HG03521 (cell line): ENCODE results near the gene ARHGEF37.

Source experiments
- ATAC-seq: cut with Tn5 transposase; IDR thresholded peaks from one replicate; pipeline ENCODE4 v1.9.1; 2021; ENCODE audit warnings: mild to moderate bottlenecking, moderate library complexity; ENCODE audit not compliant: unreplicated experiment

The ARHGEF37 gene

DNA sequence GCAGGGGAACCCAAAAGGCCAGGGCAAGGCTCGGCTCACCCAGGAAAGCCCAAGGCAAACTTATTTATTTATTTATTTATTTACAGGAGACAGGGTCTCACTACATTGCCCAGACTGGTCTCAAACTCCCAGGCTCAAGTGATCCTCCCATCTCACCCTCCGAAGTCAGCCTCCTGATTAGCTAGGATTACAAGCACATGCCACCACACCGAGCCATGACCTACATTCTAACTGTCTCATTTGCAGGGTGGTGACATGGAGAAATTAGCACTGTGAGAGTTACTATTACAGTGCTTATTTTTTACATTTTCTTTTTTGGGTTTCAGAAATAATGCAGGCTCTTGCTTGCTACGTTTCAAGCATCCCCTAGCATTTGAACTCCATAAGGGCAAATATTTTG, 18.1 kb downstream of the ARHGEF37 start:
- ATAC-seq = no peak

DNA sequence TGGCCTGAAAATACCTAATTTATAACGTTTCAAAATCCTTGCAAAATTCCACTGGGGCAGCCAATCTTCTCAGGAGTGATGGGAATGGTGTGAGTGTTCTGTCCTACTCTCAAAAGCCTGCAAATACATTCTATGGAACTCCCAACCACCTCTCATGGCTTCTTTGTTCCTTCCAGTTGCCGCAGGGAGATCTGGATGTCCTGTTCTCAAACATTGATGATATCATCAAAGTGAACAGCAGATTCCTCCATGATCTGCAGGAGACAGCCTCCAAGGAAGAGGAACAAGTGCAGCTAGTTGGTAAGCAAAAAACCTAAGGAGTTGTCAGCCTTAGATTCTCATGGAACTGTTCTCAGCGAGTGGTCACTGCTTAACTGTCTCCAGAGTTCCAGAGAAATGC, 19.6 kb downstream of the ARHGEF37 start:
- no peak for ATAC-seq

DNA sequence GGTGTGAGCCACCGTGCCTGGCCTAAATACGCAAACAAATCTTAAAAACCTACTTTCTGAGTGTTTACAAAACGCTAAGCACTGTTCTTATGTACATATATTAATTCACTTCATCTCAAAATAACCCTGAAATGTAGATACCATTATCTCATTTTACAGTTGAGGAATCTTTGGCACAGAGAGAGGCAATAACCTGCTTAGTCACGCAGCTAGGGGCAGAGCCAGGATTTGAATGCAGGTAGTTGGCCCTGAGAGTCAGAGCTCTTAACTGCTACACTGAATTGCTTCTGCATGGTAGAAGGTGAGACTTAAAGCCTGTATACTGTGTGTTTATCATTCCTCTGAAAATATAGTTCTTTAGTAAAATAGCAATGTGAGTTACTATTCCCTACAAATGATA, 21.9 kb downstream of the ARHGEF37 start:
- ATAC-seq = no peak

DNA sequence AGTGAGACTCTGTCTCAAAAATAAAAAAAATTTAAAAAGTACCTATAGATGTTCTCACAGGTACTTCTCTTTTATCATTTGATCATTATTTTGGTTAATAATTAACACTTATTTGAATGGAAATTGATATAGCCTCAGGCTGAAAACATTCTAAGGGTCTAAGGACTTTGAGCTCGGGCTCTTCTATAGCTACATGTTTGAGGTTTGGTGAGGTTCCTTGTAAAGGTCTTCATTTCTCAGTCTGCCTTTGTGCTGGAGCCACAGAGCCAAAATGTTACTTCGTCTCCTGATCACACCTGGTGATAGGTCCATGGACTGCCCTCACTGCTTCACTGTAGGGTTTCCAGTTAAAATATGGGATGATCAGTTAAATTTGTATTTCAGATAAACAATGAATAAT, 22.6 kb downstream of the ARHGEF37 start:
- no peak for ATAC-seq

DNA sequence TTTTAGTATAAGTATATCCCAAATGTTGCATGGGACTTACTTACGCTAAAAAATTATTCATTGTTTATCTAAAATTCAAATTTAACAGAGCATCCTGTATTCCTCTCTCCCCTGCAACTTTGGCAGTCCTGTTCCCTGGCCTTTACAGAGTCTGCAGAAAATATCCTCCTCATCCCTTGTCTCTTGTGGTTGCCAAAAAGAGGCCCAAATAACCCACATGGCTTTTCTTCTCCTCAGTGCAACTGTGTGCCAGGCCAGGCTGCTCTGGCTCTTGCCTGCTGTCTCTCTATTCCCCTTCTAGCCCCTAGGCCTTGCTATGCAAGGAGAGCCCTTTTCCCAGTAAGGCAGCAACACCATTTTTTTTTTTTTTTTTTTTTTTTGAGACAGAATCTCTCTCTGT, 23.0 kb downstream of the ARHGEF37 start:
- ATAC-seq = no peak

DNA sequence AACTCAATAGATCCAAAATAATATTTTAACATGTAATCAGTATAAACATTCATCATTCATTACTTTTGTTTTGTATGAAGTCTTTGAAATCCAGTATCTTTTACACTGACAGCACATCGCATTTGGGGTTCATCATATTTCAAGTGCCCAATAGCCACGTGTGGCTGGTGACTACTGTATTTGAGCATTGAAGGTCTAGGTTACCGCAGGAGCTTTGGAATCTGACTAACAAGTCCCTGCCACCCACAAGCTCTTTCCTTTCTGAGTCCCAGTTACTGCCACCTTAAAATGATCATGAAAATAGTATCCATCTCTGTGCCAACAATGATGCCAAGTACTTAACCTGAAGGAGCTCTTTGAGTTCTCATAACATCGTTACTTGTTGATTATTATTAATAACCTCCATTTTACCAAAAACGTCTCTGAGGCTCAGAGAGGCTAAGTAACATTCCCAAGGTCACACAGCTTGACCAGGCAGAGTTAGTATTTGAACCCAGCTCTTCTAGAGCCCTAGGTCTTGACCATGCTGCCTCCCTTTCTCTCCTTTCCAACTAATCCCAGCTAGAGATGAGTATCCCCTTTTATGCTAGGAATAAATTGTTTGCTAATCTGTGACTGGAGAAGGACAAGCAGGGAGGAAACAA, 24.2 kb downstream of the ARHGEF37 start:
- no peak for ATAC-seq

DNA sequence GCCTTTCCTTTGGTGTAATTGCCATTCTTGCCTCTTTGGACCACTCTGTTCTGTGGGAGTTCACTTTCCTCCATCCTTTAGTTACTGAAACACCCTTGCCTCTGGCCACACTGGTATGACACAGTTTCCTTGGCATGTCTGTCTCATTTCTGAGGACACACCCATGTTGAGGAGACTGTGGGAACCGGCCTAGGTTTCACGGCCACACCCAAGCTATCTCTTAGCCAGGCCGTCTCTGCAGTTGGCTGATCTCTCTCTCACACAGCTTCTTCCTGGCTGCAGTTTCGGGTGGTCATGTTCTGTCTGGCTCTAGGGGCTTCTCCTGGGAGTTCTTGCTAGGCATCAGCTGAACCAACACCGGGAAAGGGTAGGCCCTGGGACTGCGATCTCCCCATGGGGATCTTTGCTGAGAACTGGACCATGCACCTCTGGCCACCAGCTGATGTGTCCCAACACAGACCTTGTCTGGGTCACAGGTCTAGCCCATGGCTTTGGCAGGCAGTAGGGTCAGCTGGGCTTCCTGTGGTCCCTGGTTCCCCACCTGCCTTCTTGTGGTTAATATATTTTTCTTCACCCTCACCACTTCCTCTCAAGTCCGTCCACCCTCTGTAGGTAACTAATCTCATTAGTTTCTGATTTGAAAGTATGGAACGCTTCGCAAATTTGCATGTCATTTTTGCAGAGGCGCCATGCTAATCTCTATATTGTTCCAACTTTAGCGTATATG, 24.9 kb downstream of the ARHGEF37 start:
- ATAC-seq = peak; percentile 97

DNA sequence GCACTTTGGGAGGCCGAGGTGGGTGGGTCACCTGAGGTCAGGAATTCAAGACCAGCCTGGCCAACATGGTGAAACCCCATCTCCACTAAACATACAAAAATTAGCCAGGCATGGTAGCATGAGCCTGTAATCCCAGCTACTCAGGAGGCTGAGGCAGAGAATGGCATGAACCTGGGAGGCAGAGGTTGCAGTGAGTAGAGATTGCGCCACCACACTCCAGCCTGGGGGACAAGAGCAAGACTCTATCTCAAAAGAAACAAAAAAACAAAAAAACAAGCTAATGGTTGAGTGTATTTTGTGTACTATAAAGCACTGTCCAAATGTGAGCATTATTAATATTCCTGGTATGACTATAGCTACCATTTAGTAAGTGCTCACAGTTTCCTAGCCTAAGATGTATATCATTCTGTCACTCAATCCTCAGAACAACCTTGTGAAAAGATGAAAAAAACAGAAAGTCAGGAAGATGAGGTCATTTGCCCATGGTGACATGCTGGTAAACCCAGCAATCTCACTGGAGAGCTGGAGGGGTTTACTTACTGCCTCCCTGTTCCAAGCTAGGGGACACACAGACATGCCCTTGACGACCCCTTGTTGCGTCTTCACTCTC, 27.7 kb downstream of the ARHGEF37 start:
- ATAC-seq = no peak

DNA sequence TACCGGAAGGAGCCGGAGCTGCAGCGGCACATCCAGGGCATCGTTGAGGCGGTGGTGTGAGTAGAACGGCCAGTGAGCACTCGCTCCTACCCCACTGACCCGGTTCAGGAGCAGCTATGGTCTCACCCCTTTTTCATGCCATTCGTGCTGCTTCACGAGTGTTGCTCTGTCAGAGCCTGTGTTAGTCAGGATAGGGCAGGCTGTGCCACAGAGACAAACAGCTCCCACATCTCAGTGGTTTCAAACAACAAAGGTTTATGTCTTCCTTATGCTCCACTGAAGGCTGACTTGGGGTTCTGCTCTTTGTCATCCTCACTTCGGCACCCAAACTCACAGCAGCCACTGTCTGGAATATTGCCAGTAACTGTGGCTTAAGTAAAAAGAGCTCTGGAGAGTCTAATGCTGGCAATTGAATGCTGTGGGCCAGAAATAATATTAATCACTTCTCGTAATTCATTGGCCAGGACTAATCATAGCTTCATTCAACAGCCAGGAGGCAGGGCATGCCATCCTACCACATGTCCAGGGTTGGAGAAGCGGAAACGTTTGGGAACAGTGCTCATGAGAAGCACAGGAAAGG, 28.4 kb downstream of the ARHGEF37 start:
- ATAC-seq = no peak

DNA sequence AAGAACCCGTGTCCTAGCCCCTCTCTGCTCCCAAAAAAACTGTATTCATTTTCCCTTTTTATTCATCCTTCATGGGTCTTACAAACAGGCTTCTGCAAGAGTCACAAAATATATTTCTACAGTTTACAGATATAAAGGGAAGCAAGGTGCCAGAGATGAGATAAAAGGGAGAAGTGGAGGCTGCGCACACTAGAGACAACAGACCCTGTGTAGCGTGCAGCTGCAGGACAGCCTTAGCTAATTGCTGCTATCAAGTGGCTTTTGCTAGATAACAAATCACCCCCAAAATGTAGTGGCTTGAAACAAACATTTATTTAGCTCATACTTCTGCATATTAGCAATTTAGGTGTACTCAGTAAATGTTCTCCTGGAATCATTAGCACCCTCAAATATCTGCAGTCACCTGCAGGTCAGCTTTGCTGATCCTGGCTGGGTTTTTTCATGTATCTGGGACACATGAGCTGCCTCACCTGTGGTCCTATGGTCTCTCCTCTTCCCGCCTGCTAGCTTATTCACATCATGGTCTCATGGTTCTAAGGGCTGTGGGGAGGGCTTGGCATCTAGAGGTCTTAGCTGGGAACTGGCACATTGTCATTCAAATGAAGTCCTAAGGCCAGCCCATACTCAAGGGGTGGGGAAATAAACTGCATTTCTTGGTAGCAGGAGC, 29.4 kb downstream of the ARHGEF37 start:
- no peak for ATAC-seq

DNA sequence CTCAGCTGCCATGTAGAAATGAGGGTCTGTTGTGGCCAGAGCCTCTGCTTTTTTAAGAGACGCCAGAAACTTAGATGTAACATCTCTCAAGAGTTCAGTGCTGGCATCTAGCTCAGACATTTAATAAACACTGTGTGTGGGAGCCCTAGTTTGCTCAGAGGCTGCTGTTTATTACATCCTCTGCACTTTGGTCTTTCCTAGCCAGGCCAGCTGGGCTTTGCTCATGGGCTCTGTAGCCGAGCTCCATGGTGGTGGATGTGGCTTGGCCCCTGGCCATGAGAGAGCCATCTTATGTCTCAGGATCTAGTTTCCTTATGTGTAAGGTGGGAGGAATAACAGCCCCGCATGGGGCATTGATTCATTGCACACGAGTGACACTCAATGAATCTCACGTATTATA, 30.0 kb downstream of the ARHGEF37 start:
- no peak for ATAC-seq

DNA sequence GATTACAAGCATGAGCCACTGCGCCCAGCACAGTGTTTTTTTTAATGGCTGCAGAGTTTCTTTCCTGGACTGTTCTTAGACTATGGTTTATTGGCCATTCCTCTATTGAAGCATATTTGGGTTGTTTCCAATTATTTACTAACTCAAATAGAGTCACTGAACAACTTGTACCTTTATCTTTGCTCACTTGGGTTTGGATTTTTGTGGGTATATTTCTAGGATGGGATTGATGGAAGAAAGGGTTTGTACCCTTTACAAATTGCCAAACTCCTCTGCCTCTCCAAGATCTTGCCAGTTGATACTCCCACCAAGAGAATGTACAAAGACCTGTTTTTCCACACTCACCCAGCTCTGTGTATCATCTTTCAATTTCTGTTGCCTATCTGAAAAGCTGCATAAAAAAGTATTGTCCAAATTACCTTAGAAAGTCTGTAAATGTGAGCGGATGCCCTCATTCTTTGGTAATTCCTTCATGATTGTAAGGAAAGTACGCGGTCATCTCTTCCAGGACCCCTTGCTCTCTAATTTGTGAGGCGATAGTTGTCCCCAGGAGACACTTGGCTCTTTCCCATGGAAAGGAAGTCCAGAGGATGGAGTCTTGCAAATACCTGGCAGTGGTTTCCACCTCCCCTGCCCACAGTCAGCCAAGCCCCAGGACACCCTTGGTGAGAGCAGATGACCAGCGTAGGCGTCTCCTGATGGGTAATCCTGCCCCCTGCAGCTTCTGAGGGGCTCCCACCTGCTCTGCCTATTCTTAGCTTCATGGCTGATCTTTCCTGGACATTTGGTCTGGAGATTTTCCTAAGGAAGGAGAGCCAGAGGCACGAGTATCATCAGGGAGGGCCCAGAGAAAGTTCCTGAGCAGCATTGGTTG, 33.0 kb downstream of the ARHGEF37 start:
- no peak for ATAC-seq

DNA sequence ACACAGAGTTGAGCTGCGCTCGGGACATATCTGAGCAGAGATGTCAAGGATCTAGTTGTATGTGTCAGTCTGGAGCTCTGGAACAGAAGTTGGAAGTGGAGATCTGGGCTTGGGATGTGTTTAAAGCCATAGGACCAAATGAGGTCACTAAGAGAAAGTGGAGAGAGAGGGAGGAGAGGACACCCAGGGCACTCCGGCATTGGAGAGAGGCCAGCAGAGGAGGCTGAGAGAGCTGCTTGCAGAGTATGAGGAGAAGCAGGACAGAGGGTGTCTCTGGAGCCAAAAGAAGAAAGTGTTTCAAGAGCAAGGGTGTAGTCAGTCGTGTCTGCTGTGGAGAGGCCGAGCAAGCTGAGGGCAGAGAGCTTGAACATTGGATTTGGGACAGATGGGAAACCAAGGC, 34.7 kb downstream of the ARHGEF37 start:
- no peak for ATAC-seq

DNA sequence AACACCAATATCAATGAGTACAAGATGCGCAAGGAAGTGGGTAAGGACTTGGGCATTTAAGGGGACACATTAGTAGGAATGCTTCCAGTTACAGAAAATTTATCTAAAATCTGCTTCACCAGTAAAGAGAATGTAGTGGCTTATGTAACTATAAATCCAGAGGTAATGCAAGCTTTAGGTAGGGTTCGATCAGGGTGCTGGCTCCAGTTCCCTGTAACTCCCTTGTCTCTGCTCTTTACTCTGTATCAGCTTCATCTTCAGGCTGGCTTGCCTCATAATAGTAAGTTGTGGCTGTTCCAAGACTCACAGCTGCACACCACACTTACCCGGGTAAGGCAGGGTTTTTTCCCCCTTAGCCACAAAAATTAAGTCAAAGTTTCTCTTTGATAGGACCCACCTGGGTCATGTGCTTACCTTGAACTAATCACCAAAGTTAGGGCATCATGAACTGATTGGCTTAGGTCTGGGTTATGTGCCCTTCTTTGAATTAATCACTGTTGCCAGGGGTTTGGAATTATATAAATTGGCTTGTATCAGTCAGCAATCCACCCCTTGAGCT, 35.5 kb downstream of the ARHGEF37 start:
- ATAC-seq = no peak

DNA sequence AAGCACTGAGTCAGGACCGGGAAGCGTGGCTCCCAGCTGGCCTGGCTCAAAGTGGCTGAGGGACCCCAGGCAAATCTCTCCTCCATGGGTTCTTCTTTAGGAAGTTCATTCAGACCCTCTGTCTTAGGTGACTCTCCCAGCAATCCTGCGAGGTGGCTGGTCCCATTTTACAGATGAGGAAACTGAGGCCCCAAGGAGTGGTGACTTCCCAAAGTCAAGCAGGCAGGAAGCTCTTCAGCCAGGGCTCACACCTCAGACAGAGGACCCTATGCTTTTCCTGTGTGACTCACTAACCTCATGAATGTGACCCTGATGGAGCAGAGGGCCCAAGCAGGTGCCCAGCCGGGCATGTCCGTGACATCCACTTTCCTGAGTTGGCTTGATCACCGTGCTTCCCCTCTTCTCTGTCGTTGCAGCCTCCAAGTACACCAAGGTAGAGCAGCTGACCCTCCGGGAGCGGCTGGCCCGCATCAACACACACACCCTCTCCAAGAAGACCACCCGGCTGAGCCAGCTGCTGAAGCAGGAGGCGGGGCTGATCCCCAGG, 36.5 kb downstream of the ARHGEF37 start:
- ATAC-seq = no peak

DNA sequence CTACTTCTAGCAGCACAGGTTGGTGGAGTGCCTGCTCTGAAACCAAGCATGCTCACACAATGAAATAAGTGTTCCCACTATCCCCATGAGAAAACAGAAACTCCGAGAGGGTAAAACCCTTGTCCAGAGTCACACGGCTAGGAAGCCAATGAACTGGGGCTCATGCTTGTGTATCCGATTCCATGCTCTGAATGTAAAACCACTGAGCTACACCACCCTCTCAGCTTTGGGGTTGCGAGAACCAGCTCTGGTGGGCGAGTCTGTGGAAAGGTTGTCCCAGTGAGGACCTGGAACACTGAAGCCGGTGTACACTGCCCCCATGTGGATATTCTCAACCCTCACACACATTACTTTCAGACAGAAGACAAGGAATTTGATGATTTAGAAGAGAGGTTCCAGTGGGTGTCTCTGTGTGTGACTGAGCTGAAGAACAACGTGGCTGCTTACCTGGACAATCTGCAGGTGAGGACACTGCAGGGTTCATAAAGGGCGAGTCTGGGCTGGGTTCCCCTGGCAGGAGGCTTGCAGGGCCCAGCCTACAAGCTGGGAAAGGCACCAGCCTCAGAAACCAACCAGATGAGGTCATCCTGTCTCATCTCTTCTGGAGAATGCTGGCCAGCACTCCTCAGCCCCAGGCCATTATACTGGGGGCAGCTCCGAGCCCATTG, 37.4 kb downstream of the ARHGEF37 start:
- ATAC-seq = peak; percentile 52

DNA sequence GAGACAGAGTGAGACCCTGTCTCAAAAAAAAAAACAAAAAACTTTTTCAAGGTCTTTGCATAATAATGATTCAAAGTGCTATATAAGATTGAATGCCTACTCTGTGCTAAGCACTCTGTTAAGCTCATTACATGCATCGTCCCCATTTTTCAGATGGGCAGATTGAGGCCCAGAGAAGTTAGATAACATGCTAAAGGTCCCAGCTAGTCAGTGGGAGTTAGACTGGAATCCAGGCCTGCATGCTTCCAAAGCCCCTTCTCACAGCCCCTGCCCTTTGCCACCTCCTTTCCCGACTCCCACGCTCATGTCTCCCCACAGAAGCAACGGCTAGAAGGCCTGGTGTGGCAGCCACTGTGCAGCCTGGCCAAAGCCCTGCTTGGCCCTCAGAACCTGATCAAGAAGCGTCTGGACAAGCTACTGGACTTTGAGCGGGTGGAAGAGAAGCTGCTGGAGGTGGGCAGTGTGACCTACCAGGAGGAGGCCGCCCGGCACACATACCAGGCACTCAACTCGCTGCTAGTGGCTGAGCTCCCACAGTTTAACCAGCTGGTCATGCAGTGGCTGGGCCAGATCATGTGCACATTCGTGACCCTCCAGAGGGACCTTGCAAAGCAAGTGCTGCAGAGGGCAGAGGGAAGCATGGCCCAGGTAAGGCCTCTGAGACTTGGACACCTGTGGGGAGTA, 40.3 kb downstream of the ARHGEF37 start:
- ATAC-seq = no peak

DNA sequence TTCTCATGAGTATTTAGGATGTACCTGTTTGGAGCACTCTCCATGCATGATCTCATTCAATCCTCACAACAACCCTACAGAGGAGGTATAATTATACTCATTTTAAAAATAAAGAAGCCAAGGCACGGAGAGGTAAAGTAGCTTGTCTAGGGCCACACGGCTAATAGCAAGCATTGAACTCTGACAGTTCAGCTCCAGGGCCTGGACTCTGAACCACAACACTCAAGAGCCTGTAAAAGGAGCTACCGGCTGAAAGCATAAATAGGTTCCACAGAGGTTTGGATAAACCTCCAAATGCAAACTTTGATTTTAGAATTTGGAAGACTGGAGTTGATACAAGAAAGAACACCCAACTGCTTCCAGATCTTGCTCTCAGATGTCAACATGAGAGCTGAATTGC, 41.2 kb downstream of the ARHGEF37 start:
- no peak for ATAC-seq

DNA sequence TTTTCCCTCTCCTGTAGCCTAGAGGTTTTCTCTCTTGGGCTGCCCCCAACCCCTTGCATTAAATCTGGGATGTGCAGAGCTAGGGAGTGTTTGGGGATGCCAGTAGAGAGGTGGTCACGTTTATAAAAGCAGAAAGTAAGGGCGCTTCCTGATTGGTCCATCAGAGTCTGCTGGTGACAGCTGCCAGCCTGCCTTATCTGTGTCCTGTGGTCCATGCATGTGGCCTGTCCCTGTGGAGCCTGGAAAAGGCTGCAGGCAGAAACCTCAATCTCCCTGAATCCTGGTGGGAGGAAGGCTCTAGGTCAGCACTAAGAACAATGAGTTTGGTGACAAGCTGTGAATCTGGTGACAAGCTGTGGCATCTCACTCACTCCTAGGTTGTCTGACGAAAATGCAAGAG, 42.2 kb downstream of the ARHGEF37 start:
- no peak for ATAC-seq
